GM19468 (cell line): ENCODE measurements around the gene NUDT4.
"Not testable (repeated sequence)": the region's sequence is repeated elsewhere in the genome, so short reads cannot be mapped to it uniquely, and the experiment has no call there.

Experiments
- ATAC-seq: cut with Tn5 transposase; IDR thresholded peaks from one replicate; pipeline ENCODE4 v1.9.1; 2021; ENCODE audit warnings: mild to moderate bottlenecking, moderate library complexity, moderate number of reproducible peaks; ENCODE audit not compliant: unreplicated experiment; ENCODE audit errors: extremely low read depth

Gene NUDT4

DNA sequence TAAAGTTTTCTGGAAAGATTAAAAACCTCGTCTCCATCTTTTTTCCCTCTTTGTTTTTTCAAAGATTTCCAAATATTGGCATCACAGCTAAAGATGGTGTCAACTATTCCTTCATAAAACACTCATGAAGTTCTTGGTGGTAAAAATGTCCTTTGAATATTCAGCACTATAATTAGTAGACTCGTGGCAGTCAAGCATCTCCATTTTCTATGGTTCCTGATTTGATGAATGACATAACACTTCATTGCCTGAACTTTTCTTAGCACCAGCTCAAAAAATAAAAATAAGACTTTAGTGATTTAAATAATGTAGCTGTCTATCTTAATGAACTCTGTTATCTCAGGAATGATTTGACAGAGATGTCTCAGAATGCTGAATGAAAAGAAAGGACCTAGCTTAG, 44.3 kb downstream of the NUDT4 start:
- ATAC-seq: no peak

GRCh38 chr12:93425736-93426411, 48.1 kb downstream of the NUDT4 start:
- ATAC-seq: no peak

DNA sequence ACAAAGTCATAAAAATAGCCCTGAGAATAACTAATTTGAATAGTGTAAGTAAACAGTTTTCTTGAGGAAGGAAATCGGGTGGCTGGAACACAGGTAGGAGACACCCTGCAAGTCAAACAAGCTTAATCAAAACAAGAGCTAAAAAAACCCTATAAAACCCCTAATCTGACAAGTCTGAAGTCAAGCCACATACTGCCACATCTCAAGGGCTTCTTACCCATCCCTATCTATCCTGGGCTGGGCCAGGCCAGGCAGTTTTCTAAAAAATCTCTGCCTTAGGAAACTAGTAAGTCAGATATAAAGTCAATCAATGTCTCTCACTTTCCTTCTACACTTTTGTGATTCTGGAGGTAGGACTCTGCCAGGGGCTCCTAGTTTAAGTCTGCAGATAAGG, 48.7 kb downstream of the NUDT4 start:
- ATAC-seq: no peak

GRCh38 chr12:93427779-93428564, 50.2 kb downstream of the NUDT4 start:
- no peak for ATAC-seq

- no peak for ATAC-seq
These were observed 51.7 kb downstream of the NUDT4 start for GRCh38 chr12:93429448-93429847.

GRCh38 chr12:93429852-93430251, 52.1 kb downstream of the NUDT4 start:
- no peak for ATAC-seq

GRCh38 chr12:93430280-93430679, 52.6 kb downstream of the NUDT4 start:
- no peak for ATAC-seq

GRCh38 chr12:93432031-93432430, 54.3 kb downstream of the NUDT4 start:
- ATAC-seq: not testable (repeated sequence)

GRCh38 chr12:93434256-93434865, 56.6 kb downstream of the NUDT4 start:
- no peak for ATAC-seq

- ATAC-seq: no peak
These were observed 60.7 kb downstream of the NUDT4 start for GRCh38 chr12:93438266-93439050.

DNA sequence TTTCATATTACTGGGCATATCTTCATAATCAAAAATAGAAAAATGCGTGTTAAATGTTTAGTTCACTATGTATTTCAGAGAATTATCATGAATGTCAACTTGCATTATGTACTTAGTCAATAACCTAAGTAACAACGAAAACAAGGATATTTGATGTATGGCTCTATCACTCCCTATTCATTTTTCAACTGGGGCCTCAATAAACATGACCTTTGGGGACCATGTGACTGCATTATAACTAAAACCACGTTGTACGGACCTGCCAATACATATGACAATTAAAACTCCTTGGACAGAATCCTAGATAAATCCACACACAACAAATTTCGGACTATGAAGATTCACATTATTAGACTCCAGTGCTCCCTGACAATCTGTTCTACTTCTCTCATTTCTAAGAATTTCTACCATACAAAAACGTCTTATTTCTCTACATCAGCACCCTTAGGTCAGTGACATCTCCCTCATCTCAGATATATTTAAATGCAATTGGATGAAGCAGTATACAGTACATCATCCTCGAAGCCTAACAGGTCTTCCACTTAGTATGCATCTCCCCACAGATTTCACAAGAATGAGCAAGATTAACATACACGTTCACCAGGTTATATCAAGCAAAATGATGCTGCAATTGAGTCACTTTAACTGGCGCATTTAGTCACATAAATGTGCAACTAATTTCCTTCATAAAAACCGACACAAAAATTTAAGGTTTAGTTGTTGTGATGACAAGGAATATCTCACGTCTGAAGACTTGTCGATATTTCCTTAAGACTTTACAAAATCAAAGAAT, 62.5 kb downstream of the NUDT4 start:
- no peak for ATAC-seq

- no peak for ATAC-seq
These were observed 63.4 kb downstream of the NUDT4 start for GRCh38 chr12:93441081-93441616.

- peak; percentile 94 for ATAC-seq
These were observed 64.1 kb downstream of the NUDT4 start, which contains the start of gene UBE2N for GRCh38 chr12:93441617-93442410. TSS of gene UBE2N (minus strand) at chr12:93441947. CDS start at chr12:93441884, 63 bp downstream.

- no peak for ATAC-seq
These were observed 65.0 kb downstream of the NUDT4 start for GRCh38 chr12:93442411-93443340.

DNA sequence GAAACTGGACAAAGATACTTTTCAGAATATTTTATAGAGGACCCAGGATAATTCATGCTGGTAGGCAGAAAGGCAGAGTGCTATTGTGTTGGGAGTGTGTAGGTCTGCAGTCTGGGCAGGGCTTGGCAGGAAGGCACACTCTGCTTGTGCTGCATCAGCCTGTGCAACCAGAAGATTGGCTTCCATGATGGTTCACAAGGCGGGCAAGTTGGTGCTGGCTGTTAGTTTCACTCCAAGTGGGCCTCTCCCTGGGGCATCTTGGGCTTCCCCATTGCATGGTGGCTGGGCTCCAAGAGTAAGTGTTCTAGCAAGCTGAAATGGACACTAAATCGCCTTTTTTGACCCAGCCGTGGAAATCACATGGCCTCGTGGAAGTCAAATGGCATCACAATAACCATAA, 65.9 kb downstream of the NUDT4 start:
- ATAC-seq: no peak

GRCh38 chr12:93447555-93448290, 70.0 kb downstream of the NUDT4 start:
- ATAC-seq: no peak

GRCh38 chr12:93448796-93449195, 71.1 kb downstream of the NUDT4 start:
- no peak for ATAC-seq
